ENCODE results near the gene IDE. TPM values are rescaled to one million over a fixed set of nuclear protein-coding genes. Genes with fewer than 3 reads are reported as not detected.

Gene IDE
- total and polyA plus RNA-seq, 2 donors (not counting 1 experiment from before 2014, with no cell fraction given): 7.7 to 40.9 TPM

GRCh38 chr10:92575961-92576360 lies 2.1 kb upstream of the IDE start:
- Histone ChIP-seq H3K4me2 (replicated peaks; ENCODE audit: low read depth, low read length, poor library complexity, severe bottlenecking) (no peak overlapping the region), H3K27me3 (replicated peaks in 1 of 4; ENCODE audit: control extremely low read depth in 1 of 4, control insufficient read depth in 3 of 4, insufficient read depth in 4 of 4, low read length in 3 of 4) (no peaks in the 10 kb centered on the region), H2AFZ (ENCODE audit: insufficient read depth, low read depth, low read length, poor library complexity, severe bottlenecking) (no peak overlapping the region), H3K79me2 (ENCODE audit: control insufficient read depth, insufficient read depth, low read length) (peaks cover 21% of the 10 kb centered on the region), H3K27ac (ENCODE audit: low read length in 2 of 2) (no peak overlapping the region), H3K4me1 (ENCODE audit: control insufficient read depth in 2 of 2, insufficient read depth in 2 of 2, low read length in 2 of 2) (peaks cover 16 to 20% of the 10 kb centered on the region in 2 donors), H3K9ac (ENCODE audit: low read length) (no peak overlapping the region), H3K4me3 (ENCODE audit: control extremely low read depth in 1 of 5, extremely low read depth in 1 of 5, insufficient read depth in 1 of 5, low read depth in 2 of 5, low read length in 4 of 5) (no peak overlapping the region), H3K9me3 (ENCODE audit: control extremely low read depth in 1 of 3, control insufficient read depth in 2 of 3, insufficient read depth in 1 of 3, low read length in 2 of 3) (no peaks in the 10 kb centered on the region), H3K36me3 (replicated peaks in 1 of 2; ENCODE audit: control extremely low read depth in 1 of 2, control insufficient read depth in 1 of 2, extremely low read depth in 1 of 2, insufficient read depth in 2 of 2, low read length in 1 of 2) (no peaks in the 10 kb centered on the region), H4K20me1 (ENCODE audit: control insufficient read depth, insufficient read depth, low read length, poor library complexity, severe bottlenecking) (no peaks in the 10 kb centered on the region)
- Mint-ChIP-seq H3K4me1 (peaks cover 28% of the 10 kb centered on the region), H3K27ac (no peak overlapping the region), H3K4me3 (no peak overlapping the region), H3K9me3 (ENCODE audit: insufficient read depth) (no peaks in the 10 kb centered on the region), H3K27me3 (no peaks in the 10 kb centered on the region)
- TF ChIP-seq EZH2 (IDR thresholded peaks at IDR 0.05; ENCODE audit: borderline replicate concordance, insufficient read depth, low read depth, low read length, poor library complexity, severe bottlenecking) (no peak), CTCF (IDR thresholded peaks at IDR 0.05) (no peak)
- ATAC-seq (ENCODE audit: low read depth) (no peak), DNase-seq (no peak)
- ChIA-PET CTCF (interaction anchor here (1.3 to 6.9 kb wide), 4 partner anchors 10 to 305 kb away, joined by 4 to 154 read pairs (median 8); no protein-coding TSS in a partner anchor), POLR2A (interaction anchor here (0.7 kb wide), 1 partner anchor 13 kb away, joined by 3 read pairs; no protein-coding TSS in a partner anchor)
- intact Hi-C loops (cut with micrococcal nuclease): loop anchor here (2.0 to 10.0 kb wide), 2 partner anchors 335 to 651 kb away; partner anchors contain the start of gene BTAF1

- H3K27me3 Mint-ChIP-seq: no peaks in the 10 kb centered on the region
- no peak for TF ChIP-seq EZH2 (IDR thresholded peaks at IDR 0.05; ENCODE audit: borderline replicate concordance, insufficient read depth, low read depth, low read length, poor library complexity, severe bottlenecking)
- TF ChIP-seq CTCF (IDR thresholded peaks at IDR 0.05): peak; percentile 69
- peak overlapping the region; percentile 96 for H2AFZ ChIP-seq (ENCODE audit: insufficient read depth, low read depth, low read length, poor library complexity, severe bottlenecking)
- ChIA-PET POLR2A (interaction anchor here (0.6 to 1.8 kb wide), 9 partner anchors 14 to 683 kb away, joined by 3 to 16 read pairs (median 4); partner anchors contain the start of genes CPEB3, EXOC6, KIF11 and MARCHF5), CTCF (interaction anchor here (0.6 to 6.9 kb wide), 23 partner anchors 9 to 580 kb away, joined by 3 to 154 read pairs (median 5); partner anchors contain the start of genes CPEB3, KIF11 and MARCHF5)
- no peaks in the 10 kb centered on the region for H3K27me3 ChIP-seq (replicated peaks in 1 of 4; ENCODE audit: control extremely low read depth in 1 of 4, control insufficient read depth in 3 of 4, insufficient read depth in 4 of 4, low read length in 3 of 4)
- no peaks in the 10 kb centered on the region for H4K20me1 ChIP-seq (ENCODE audit: control insufficient read depth, insufficient read depth, low read length, poor library complexity, severe bottlenecking)
- H3K9me3 Mint-ChIP-seq (ENCODE audit: insufficient read depth): no peaks in the 10 kb centered on the region
- H3K4me1 ChIP-seq (ENCODE audit: control insufficient read depth in 2 of 2, insufficient read depth in 2 of 2, low read length in 2 of 2): peaks cover 16 to 20% of the 10 kb centered on the region in 2 donors
- H3K9ac ChIP-seq (ENCODE audit: low read length): peak overlapping the region; percentile 88
- no peaks in the 10 kb centered on the region for H3K9me3 ChIP-seq (ENCODE audit: control extremely low read depth in 1 of 3, control insufficient read depth in 2 of 3, insufficient read depth in 1 of 3, low read length in 2 of 3)
- no peaks in the 10 kb centered on the region for H3K36me3 ChIP-seq (replicated peaks in 1 of 2; ENCODE audit: control extremely low read depth in 1 of 2, control insufficient read depth in 1 of 2, extremely low read depth in 1 of 2, insufficient read depth in 2 of 2, low read length in 1 of 2)
- DNase-seq: no peak
- H3K79me2 ChIP-seq (ENCODE audit: control insufficient read depth, insufficient read depth, low read length): peaks cover 21% of the 10 kb centered on the region
- H3K4me3 ChIP-seq (ENCODE audit: control extremely low read depth in 1 of 5, extremely low read depth in 1 of 5, insufficient read depth in 1 of 5, low read depth in 2 of 5, low read length in 4 of 5): peak overlapping the region; percentile 50 to 94 (median 90)
- intact Hi-C loops (cut with micrococcal nuclease): loop anchor here (1.0 to 10.0 kb wide), 7 partner anchors 17 to 777 kb away; partner anchors contain the start of genes BTAF1, CPEB3, MARCHF5 and TNKS2
- peak; percentile 34 for ATAC-seq (ENCODE audit: low read depth)
- peak overlapping the region; percentile 70 to 80 for H3K27ac ChIP-seq (ENCODE audit: low read length in 2 of 2)
- peak overlapping the region; percentile 83 for H3K4me2 ChIP-seq (replicated peaks; ENCODE audit: low read depth, low read length, poor library complexity, severe bottlenecking)
- peak overlapping the region; percentile 91 for H3K4me3 Mint-ChIP-seq
- whole genome bisulfite sequencing (ENCODE audit: insufficient coverage): 0% methylated on average over 11 of the region's 22 CpGs
- peaks cover 31% of the 10 kb centered on the region for H3K4me1 Mint-ChIP-seq
- peak overlapping the region; percentile 87 for H3K27ac Mint-ChIP-seq
Measured at GRCh38 chr10:92574548-92575261, 812 bp upstream of the IDE start.
